Measurements from ENCODE around the gene KRTAP10-8. TPM values are rescaled to one million over a fixed set of nuclear protein-coding genes. Genes with fewer than 3 reads are reported as not detected.
"Not testable (repeated sequence)": the region's sequence is repeated elsewhere in the genome, so short reads cannot be mapped to it uniquely, and the experiment has no call there.

Gene KRTAP10-8
- total RNA-seq, 6 experiments from 2014 or later: not detected

GRCh38 chr21:44603109-44603875 lies 8.6 kb upstream of the KRTAP10-8 start:
- Mint-ChIP-seq H3K9me3 (peaks cover 11% of the 10 kb centered on the region), H3K27me3 (ENCODE audit: insufficient read depth) (peaks cover 13% of the 10 kb centered on the region), H3K36me3 (ENCODE audit: low read depth) (no peaks in the 10 kb centered on the region), H3K27ac (no peak overlapping the region), H3K4me1 (ENCODE audit: low read depth) (no peaks in the 10 kb centered on the region; the same call in 1 of the 2 replicates), H3K4me3 (no peak overlapping the region)
- no peak for DNase-seq
- TF ChIP-seq CTCF (IDR thresholded peaks at IDR 0.05): no peak

GRCh38 chr21:44603911-44604310 lies 8.0 kb upstream of the KRTAP10-8 start:
- TF ChIP-seq CTCF (IDR thresholded peaks at IDR 0.05): no peak
- Mint-ChIP-seq H3K4me1 (ENCODE audit: low read depth) (no peaks in the 10 kb centered on the region; the same call in 1 of the 2 replicates), H3K9me3 (peaks cover 11% of the 10 kb centered on the region), H3K36me3 (ENCODE audit: low read depth) (no peaks in the 10 kb centered on the region), H3K4me3 (no peak overlapping the region), H3K27ac (no peak overlapping the region), H3K27me3 (ENCODE audit: insufficient read depth) (peaks cover 13% of the 10 kb centered on the region)
- no peak for DNase-seq

- H3K27me3 Mint-ChIP-seq (ENCODE audit: insufficient read depth): peaks cover 2% of the 10 kb centered on the region; the same call in 1 of the 2 replicates
- H3K4me3 Mint-ChIP-seq: no peak overlapping the region
- TF ChIP-seq CTCF (IDR thresholded peaks at IDR 0.05): no peak
Observed at GRCh38 chr21:44606495-44606894, 5.4 kb upstream of the KRTAP10-8 start.

GRCh38 chr21:44609193-44609592 lies 2.7 kb upstream of the KRTAP10-8 start:
- Mint-ChIP-seq H3K36me3 (ENCODE audit: low read depth) (peaks cover 6% of the 10 kb centered on the region), H3K4me3 (no peak overlapping the region), H3K27ac (no peak overlapping the region), H3K9me3 (peaks cover 52% of the 10 kb centered on the region), H3K4me1 (ENCODE audit: low read depth) (no peaks in the 10 kb centered on the region), H3K27me3 (ENCODE audit: insufficient read depth) (no peaks in the 10 kb centered on the region)
- DNase-seq: no peak
- no peak for TF ChIP-seq CTCF (IDR thresholded peaks at IDR 0.05)

More at GRCh38 chr21:44606495-44606894, 5.4 kb upstream of the KRTAP10-8 start:
- no peaks in the 10 kb centered on the region for H3K4me1 Mint-ChIP-seq (ENCODE audit: low read depth)
- H3K27ac Mint-ChIP-seq: no peak overlapping the region
- H3K36me3 Mint-ChIP-seq (ENCODE audit: low read depth): peaks cover 5% of the 10 kb centered on the region
- H3K9me3 Mint-ChIP-seq: peaks cover 33% of the 10 kb centered on the region
- DNase-seq: no peak

GRCh38 chr21:44610157-44610843 lies 1.6 kb upstream of the KRTAP10-8 start:
- H3K9me3 Mint-ChIP-seq: peaks cover 59% of the 10 kb centered on the region
- H3K36me3 Mint-ChIP-seq (ENCODE audit: low read depth): not testable (repeated sequence)

GRCh38 chr21:44611551-44611950 lies 328 bp upstream of the KRTAP10-8 start:
- H3K27me3 Mint-ChIP-seq (ENCODE audit: insufficient read depth): no peaks in the 10 kb centered on the region; the same call in 1 of the 2 replicates
- no peak for TF ChIP-seq CTCF (IDR thresholded peaks at IDR 0.05)
- H3K4me1 Mint-ChIP-seq (ENCODE audit: low read depth): no peaks in the 10 kb centered on the region
- DNase-seq: no peak
- H3K27ac Mint-ChIP-seq: no peak overlapping the region
- peaks cover 61% of the 10 kb centered on the region for H3K9me3 Mint-ChIP-seq
- H3K36me3 Mint-ChIP-seq (ENCODE audit: low read depth): peaks cover 6% of the 10 kb centered on the region
- H3K4me3 Mint-ChIP-seq: no peak overlapping the region

More at GRCh38 chr21:44610157-44610843, 1.6 kb upstream of the KRTAP10-8 start:
- DNase-seq; H3K4me1 Mint-ChIP-seq (ENCODE audit: low read depth); H3K4me3 Mint-ChIP-seq; H3K27ac Mint-ChIP-seq; H3K27me3 Mint-ChIP-seq (ENCODE audit: insufficient read depth): not testable (repeated sequence)
